Skeletal muscle tissue (tissue), 4 donors: ENCODE measurements around the gene USP21. TPM values are rescaled to one million over a fixed set of nuclear protein-coding genes. Genes with fewer than 3 reads are reported as not detected.

Source experiments
- H3K27ac ChIP-seq: one replicate; pipeline ENCODE4 v1.7.0; 2013; ENCODE audit warnings: mild to moderate bottlenecking, low read depth, low read length, inconsistent platforms
- H3K27me3 ChIP-seq, 3 donors: one replicate each; pipeline ENCODE4 v1.7.0; 2013; ENCODE audit warnings: low read length in 3 of 3; ENCODE audit not compliant: control insufficient read depth in 3 of 3, insufficient read depth in 3 of 3
- H3K36me3 ChIP-seq, 3 donors: one replicate each; pipeline ENCODE4 v1.7.0; 2013; ENCODE audit warnings: low read length in 3 of 3; ENCODE audit not compliant: control insufficient read depth in 3 of 3, insufficient read depth in 3 of 3
- H3K4me1 ChIP-seq, 3 donors: one replicate each; pipeline ENCODE4 v1.7.0; 2013; ENCODE audit warnings: low read length in 3 of 3, mild to moderate bottlenecking in 3 of 3; ENCODE audit not compliant: control insufficient read depth in 3 of 3, insufficient read depth in 3 of 3
- H3K4me3 ChIP-seq, 3 donors: one replicate each; pipeline ENCODE4 v1.7.0; 2013; ENCODE audit warnings: low read length in 3 of 3
- H3K9ac ChIP-seq, 3 donors: one replicate each; pipeline ENCODE4 v1.7.0; 2013; ENCODE audit warnings: low read length in 3 of 3, mild to moderate bottlenecking in 3 of 3, moderate library complexity in 2 of 3, low read depth in 1 of 3
- H3K9me3 ChIP-seq, 3 donors: one replicate each; pipeline ENCODE4 v1.7.0; 2013; ENCODE audit warnings: low read length in 3 of 3; ENCODE audit not compliant: control insufficient read depth in 3 of 3
- total RNA-seq: library from RNA; depleted of rRNA; stranded (reverse); fragments of >200 nt; gene quantifications from one replicate; pipeline ENCODE4 v1.2.3, GENCODE V29; 2014
- donor health status: Osteomylitis.

USP21 gene
- total RNA-seq, 1 donor from 2014 or later, result 6.8 TPM

- H3K4me3 ChIP-seq, result peak overlapping the region; percentile 98 to 99 (median 99)
- H3K9me3 ChIP-seq, result no peaks in the 10 kb centered on the region
- peak overlapping the region; percentile 93 for H3K27ac ChIP-seq
- H3K9ac ChIP-seq, result peak overlapping the region; percentile 96 to 99 (median 97)
- peaks cover 35 to 38% (median 37%) of the 10 kb centered on the region in 3 donors for H3K36me3 ChIP-seq
- no peaks in the 10 kb centered on the region for H3K27me3 ChIP-seq
- peaks cover 31 to 36% (median 35%) of the 10 kb centered on the region in 3 donors for H3K4me1 ChIP-seq
Measured at GRCh38 chr1:161176468-161177111, 17.3 kb downstream of the USP21 start.

- peaks cover 30 to 31% (median 31%) of the 10 kb centered on the region in 3 donors for H3K36me3 ChIP-seq
- H3K4me1 ChIP-seq, result peaks cover 31 to 36% (median 32%) of the 10 kb centered on the region in 3 donors
Measured at GRCh38 chr1:161177112-161177935, 18.0 kb downstream of the USP21 start, which contains the start of gene B4GALT3. Gene B4GALT3, minus strand, starts transcription at chr1:161177507. Its CDS starts 1,447 bp downstream, at chr1:161176060.

GRCh38 chr1:161177936-161178244 is 18.6 kb downstream of the USP21 start:
- peak overlapping the region; percentile 98 to 99 (median 99) for H3K4me3 ChIP-seq
- H3K36me3 ChIP-seq, result peaks cover 26 to 29% (median 28%) of the 10 kb centered on the region in 3 donors
- H3K27ac ChIP-seq, result peak overlapping the region; percentile 93
- H3K4me1 ChIP-seq, result peaks cover 26 to 30% (median 26%) of the 10 kb centered on the region in 3 donors
- no peaks in the 10 kb centered on the region for H3K27me3 ChIP-seq
- H3K9ac ChIP-seq, result peak overlapping the region; percentile 96 to 99 (median 97)
- H3K9me3 ChIP-seq, result no peaks in the 10 kb centered on the region

More at GRCh38 chr1:161177112-161177935, 18.0 kb downstream of the USP21 start, which contains the start of gene B4GALT3:
- Histone ChIP-seq H3K27me3 (no peaks in the 10 kb centered on the region), H3K9ac (peak within 1 kb of the TSS; percentile 96 to 99 (median 97)), H3K27ac (peak within 1 kb of the TSS; percentile 93), H3K4me3 (peak within 1 kb of the TSS; percentile 98 to 99 (median 99)), H3K9me3 (no peaks in the 10 kb centered on the region)

GRCh38 chr1:161179698-161180097 is 20.4 kb downstream of the USP21 start:
- Histone ChIP-seq H3K9me3 (no peaks in the 10 kb centered on the region), H3K36me3 (peaks cover 12 to 15% (median 13%) of the 10 kb centered on the region in 3 donors), H3K27me3 (no peaks in the 10 kb centered on the region), H3K27ac (no peak overlapping the region), H3K4me3 (no peak overlapping the region), H3K4me1 (peaks cover 18 to 23% (median 21%) of the 10 kb centered on the region in 3 donors), H3K9ac (no peak overlapping the region)

- peaks cover 23 to 29% (median 26%) of the 10 kb centered on the region in 3 donors for H3K4me1 ChIP-seq
- peaks cover 5 to 6% (median 5%) of the 10 kb centered on the region in 3 donors for H3K36me3 ChIP-seq
- no peak overlapping the region for H3K9ac ChIP-seq
- H3K27ac ChIP-seq, result no peak overlapping the region
- no peak overlapping the region for H3K4me3 ChIP-seq
- no peaks in the 10 kb centered on the region for H3K9me3 ChIP-seq
- H3K27me3 ChIP-seq, result no peaks in the 10 kb centered on the region
Measured at GRCh38 chr1:161180639-161181038, 21.3 kb downstream of the USP21 start.

DNA sequence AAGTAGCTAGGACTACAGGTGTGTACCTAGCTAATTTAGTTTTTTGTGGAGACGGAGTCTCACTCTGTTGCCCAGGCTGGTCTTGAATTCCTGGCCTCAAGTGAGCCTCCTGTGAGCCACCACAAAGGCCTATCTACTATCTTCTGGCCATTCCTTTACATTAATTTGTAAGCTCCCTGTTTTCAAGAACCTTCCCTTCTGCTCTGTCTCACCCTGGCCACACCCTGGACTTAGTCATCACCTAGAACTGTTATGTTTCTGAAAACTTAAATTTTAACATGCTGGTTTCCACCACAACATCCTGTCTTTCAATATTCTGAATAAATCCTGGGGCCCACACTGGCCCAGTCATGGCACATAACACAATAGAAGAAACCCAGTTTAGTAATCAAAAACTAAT is 22.9 kb downstream of the USP21 start:
- H3K4me1 ChIP-seq, result peaks cover 16 to 29% (median 20%) of the 10 kb centered on the region in 3 donors

GRCh38 chr1:161185282-161185682 is 26.0 kb downstream of the USP21 start:
- Histone ChIP-seq H3K36me3 (no peaks in the 10 kb centered on the region), H3K9ac (peak overlapping the region in 1 of 3 donors; percentile 9), H3K4me3 (peak overlapping the region in 1 of 3 donors; percentile 10), H3K27ac (peak overlapping the region; percentile 87), H3K9me3 (no peaks in the 10 kb centered on the region), H3K27me3 (no peaks in the 10 kb centered on the region), H3K4me1 (peaks cover 11 to 24% (median 14%) of the 10 kb centered on the region in 3 donors)

More for the DNA sequence above, 22.9 kb downstream of the USP21 start:
- Histone ChIP-seq H3K9me3 (no peaks in the 10 kb centered on the region), H3K4me3 (no peak overlapping the region), H3K27ac (no peak overlapping the region), H3K9ac (no peak overlapping the region), H3K27me3 (no peaks in the 10 kb centered on the region), H3K36me3 (no peaks in the 10 kb centered on the region)

GRCh38 chr1:161185732-161186311 is 26.5 kb downstream of the USP21 start:
- H3K36me3 ChIP-seq, result no peaks in the 10 kb centered on the region
- H3K27me3 ChIP-seq, result no peaks in the 10 kb centered on the region
- H3K9me3 ChIP-seq, result no peaks in the 10 kb centered on the region
- peak overlapping the region; percentile 87 for H3K27ac ChIP-seq
- peaks cover 11 to 24% (median 14%) of the 10 kb centered on the region in 3 donors for H3K4me1 ChIP-seq
- peak overlapping the region in 1 of 3 donors; percentile 9 for H3K9ac ChIP-seq
- peak overlapping the region in 1 of 3 donors; percentile 12 for H3K4me3 ChIP-seq

GRCh38 chr1:161187311-161187710 is 28.0 kb downstream of the USP21 start:
- Histone ChIP-seq H3K36me3 (peaks cover 0 to 8% (median 0%) of the 10 kb centered on the region in 3 donors), H3K27me3 (no peaks in the 10 kb centered on the region), H3K4me3 (no peak overlapping the region), H3K27ac (no peak overlapping the region), H3K9ac (no peak overlapping the region), H3K9me3 (no peaks in the 10 kb centered on the region), H3K4me1 (peaks cover 11 to 24% (median 14%) of the 10 kb centered on the region in 3 donors)
